GM12865 (cell line): Measurements from ENCODE around the gene ABCD1.

Experiments used
- DNase-seq: peaks from one replicate; pipeline ENCODE4 v3.0.0; 2010; ENCODE audit warnings: low read depth
- H3K4me3 ChIP-seq: 2 replicates; pipeline ENCODE4 v1.5.1; 2011; ENCODE audit warnings: mild to moderate bottlenecking, low read depth, low read length, control low read depth
- CTCF ChIP-seq: IDR thresholded peaks from 2 replicates; pipeline ENCODE4 v1.5.1; 2011; ENCODE audit warnings: low read length, control low read depth, low read depth, inconsistent platforms; ENCODE audit not compliant: insufficient read depth; ENCODE audit errors: missing control alignments

ABCD1 gene

GRCh38 chrX:153782871-153783270 lies 58.2 kb downstream of the ABCD1 start:
- DNase-seq, result no peak
- TF ChIP-seq CTCF, result no peak

GRCh38 chrX:153783378-153784013 lies 58.8 kb downstream of the ABCD1 start:
- TF ChIP-seq CTCF, result no peak
- H3K4me3 ChIP-seq, result no peak overlapping the region
- DNase-seq, result no peak

More at GRCh38 chrX:153782871-153783270, 58.2 kb downstream of the ABCD1 start:
- no peak overlapping the region for H3K4me3 ChIP-seq

- H3K4me3 ChIP-seq, result no peak overlapping the region
- DNase-seq, result no peak
- TF ChIP-seq CTCF, result no peak
Observed at GRCh38 chrX:153784325-153784967, 59.8 kb downstream of the ABCD1 start.

- TF ChIP-seq CTCF, result no peak
- H3K4me3 ChIP-seq, result no peak overlapping the region
- DNase-seq, result no peak
Observed at GRCh38 chrX:153786669-153787068, 62.0 kb downstream of the ABCD1 start.

GRCh38 chrX:153789654-153790053 lies 65.0 kb downstream of the ABCD1 start:
- TF ChIP-seq CTCF, result no peak
- H3K4me3 ChIP-seq, result no peak overlapping the region
- DNase-seq, result no peak

GRCh38 chrX:153791104-153791852 lies 66.6 kb downstream of the ABCD1 start:
- no peak for DNase-seq
- no peak overlapping the region for H3K4me3 ChIP-seq
- no peak for TF ChIP-seq CTCF
